ENCODE results near the gene IFNAR2.
A peak's percentile ranks its signal among the peaks of the same experiment; 100 is the strongest.
"Not testable (repeated sequence)": the region's sequence is repeated elsewhere in the genome, so short reads cannot be mapped to it uniquely, and the experiment has no call there.

Gene IFNAR2

GRCh38 chr21:33245289-33245918 lies 15.7 kb downstream of the IFNAR2 start:
- no peak for DNase-seq

- DNase-seq, result no peak
Observed at GRCh38 chr21:33246506-33246905, 16.8 kb downstream of the IFNAR2 start.

GRCh38 chr21:33246963-33247362 lies 17.2 kb downstream of the IFNAR2 start:
- DNase-seq, result no peak

DNA sequence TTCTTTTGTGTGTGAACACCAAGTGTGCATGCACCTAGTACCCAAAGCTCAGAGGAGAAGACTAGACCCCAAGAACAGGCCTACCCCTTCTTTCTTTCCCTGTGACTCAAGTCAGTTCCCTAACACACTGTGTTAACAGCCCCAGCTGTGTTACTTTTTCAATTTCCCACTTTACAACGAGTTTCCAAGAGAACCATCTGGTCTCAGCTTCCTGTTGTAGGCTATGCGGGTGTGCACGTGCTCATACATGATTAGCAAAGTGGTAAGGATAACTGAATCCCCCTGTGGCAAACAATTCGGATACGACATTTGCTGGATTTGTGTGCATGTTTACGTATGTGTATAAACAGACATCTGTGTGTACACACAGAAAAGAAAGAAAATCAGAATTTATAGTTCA lies 17.9 kb downstream of the IFNAR2 start:
- DNase-seq, result no peak

DNA sequence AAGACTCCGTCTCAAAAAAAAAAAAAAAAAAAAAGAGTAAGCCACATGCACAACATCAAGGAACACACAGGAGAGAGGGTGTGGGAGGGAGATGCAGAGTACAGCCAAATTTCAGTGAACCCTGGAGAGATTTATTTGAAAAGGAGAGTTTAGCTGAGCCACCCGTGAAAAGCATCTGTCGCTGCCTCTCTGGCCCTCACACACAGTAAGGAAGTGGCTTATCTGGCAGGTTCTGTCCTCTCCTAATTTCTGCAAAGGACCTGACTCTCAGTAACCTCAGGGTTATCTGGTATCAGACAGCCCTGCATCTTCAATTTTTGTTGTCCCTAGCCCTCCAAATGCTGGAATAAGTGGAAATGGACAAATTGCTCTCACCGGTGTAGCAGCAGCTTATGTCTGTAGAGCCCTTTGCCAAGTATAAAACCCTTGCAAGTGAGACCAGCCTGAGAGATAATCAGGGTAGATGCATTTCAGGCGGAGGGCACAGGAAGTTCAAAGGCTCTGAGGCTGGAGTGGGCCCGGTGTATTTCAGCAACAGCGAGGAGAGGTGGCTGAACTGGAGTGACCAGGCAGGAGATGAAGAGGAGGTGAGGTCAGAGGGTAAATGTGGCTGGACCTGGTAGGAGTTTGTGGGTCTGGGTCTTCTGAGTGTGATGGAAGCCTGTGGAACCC lies 19.7 kb downstream of the IFNAR2 start:
- DNase-seq, result no peak

DNA sequence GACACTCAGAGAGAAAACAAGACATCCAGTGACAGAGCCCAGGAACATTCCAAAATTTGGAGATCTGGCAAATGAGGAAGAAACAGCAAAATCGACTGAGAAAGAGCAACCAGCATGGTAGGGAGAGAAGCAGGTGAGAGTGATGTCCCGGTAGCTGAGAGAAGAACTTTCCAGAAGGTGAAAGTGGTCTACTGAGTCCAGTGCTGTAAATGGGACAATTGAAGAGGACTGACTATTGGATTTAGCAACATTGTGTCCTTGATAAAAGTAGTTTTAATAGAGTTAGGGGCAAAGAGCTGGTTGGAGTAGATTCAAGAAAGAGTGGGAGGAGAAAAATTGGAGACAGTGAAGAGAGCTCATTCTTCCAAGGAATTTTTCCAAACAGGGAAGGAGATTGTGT lies 21.4 kb downstream of the IFNAR2 start:
- DNase-seq, result no peak

GRCh38 chr21:33253382-33253781 lies 23.6 kb downstream of the IFNAR2 start:
- DNase-seq, result not testable (repeated sequence)

- no peak for DNase-seq
Observed at GRCh38 chr21:33254766-33255165, 25.0 kb downstream of the IFNAR2 start.

DNA sequence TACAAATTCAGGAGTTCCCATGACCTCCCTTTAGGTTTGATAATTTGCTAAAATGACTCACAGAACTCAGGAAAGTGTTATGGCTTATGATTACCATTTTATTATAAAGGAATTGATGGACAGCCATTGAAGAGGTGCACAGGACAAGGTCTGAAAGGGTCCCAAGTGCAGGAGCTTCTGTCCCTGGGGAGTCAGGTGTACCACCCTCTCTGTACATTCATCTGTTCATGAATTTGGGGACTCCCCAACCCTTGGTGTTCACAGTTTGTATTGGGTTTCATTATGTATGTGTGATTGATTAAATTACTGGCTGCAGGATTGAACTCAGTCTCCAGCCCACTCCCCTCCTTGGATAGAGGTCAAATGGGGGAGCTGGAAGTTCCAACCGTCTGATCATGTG lies 25.7 kb downstream of the IFNAR2 start:
- no peak for DNase-seq

GRCh38 chr21:33256019-33256418 lies 26.3 kb downstream of the IFNAR2 start:
- no peak for DNase-seq

DNA sequence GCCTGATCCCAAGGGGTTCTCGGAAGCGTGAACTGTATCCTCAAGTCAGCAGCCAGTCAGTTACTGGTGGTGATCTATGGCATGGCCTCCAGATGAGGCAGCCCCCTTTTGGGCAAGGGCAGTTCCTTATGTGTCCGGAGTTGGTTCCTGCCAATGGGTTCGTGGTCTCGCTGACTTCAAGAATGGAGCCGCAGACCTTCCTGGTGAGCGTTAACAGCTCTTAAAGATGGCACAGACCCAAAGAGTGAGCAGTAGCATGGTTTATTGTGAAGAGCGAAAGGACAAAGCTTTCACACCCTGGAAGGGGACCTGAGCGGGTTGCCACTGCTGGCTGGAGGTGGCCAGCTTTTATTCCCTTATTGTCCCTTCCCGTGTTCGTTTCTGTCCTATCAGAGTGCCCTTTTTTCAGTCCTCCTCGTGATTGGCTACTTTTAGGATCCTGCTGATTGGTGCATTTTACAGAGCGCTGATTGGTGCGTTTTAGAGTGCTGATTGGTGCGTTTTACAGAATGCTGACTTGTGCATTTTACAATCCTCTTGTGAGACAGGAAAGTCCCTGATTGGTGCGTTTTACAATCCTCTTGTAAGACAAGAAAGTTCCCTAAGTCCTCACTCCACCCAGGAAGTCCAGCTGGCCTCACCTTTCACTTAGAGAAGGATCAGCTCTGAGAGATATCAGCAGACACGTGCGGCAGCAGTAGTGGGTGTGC lies 27.5 kb downstream of the IFNAR2 start:
- no peak for DNase-seq

DNA sequence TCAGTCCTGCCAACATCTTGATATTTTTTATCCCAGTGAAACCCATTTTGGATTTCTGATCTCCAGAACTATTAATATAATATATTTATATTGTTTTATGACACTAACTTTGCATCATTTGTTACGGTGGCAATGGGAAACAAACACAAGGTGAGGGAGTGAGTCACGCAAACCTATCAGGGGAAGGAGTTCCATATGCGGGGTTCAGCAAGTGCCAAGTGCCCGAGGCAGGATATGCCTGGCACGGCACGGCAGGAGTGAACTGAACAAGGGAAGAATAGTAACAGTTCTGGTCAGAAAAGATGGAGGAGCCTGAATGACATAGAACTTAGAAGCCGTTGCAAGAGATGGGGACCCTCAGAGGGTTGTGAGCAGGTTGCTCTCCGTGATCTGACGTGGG lies 28.7 kb downstream of the IFNAR2 start:
- no peak for DNase-seq

- no peak for DNase-seq
Observed at GRCh38 chr21:33259428-33259827, 29.7 kb downstream of the IFNAR2 start.

DNA sequence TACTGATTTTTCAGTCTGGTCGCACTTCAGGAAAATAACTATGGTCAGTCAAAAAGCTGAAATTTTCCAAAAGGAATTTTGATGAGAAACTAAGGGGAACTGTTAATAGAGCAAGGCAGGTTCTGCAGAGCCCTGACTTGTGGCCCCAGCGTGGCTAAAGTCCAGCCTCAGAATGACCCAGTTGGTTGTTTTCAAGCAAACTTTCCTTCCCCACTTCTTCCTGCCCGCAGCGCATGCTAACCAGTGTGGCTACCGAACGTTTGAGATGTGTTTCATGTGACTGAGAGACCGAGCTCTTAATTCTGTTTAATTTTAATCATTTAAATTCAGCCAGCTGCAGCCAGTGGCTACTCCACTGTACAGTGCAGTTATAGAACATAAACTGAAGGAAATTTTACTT lies 30.3 kb downstream of the IFNAR2 start:
- no peak for DNase-seq

- DNase-seq, result no peak
Observed at GRCh38 chr21:33261635-33262034, 31.9 kb downstream of the IFNAR2 start.

DNA sequence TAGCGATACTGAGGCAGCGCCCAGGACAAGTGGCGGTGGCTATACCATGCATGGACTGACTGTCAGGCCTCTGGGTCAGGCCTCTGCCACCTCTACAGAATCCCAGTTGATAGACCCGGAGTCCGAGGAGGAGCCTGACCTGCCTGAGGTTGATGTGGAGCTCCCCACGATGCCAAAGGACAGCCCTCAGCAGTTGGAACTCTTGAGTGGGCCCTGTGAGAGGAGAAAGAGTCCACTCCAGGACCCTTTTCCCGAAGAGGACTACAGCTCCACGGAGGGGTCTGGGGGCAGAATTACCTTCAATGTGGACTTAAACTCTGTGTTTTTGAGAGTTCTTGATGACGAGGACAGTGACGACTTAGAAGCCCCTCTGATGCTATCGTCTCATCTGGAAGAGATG lies 33.2 kb downstream of the IFNAR2 start:
- DNase-seq, result no peak

- DNase-seq, result no peak
Observed at GRCh38 chr21:33264561-33264960, 34.8 kb downstream of the IFNAR2 start.

DNA sequence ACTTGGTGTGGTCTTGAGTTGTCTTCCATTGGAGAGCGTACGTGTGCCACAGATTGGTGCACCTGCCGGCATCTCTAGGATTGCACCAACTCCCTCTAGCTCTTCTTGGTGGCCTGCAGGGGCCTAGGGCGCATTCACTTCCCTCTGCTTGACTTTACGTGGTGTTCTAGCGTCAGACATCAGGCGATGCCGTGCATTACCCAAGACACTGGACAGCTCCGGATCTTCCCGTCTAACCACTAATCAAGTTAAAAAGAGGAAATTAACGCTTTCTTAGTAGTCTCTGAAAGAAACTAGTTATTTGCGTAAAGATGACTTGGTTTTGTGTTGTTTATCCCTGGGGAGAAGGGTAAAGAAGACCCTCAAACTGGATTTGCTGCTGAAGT lies 35.9 kb downstream of the IFNAR2 start:
- no peak for DNase-seq

DNA sequence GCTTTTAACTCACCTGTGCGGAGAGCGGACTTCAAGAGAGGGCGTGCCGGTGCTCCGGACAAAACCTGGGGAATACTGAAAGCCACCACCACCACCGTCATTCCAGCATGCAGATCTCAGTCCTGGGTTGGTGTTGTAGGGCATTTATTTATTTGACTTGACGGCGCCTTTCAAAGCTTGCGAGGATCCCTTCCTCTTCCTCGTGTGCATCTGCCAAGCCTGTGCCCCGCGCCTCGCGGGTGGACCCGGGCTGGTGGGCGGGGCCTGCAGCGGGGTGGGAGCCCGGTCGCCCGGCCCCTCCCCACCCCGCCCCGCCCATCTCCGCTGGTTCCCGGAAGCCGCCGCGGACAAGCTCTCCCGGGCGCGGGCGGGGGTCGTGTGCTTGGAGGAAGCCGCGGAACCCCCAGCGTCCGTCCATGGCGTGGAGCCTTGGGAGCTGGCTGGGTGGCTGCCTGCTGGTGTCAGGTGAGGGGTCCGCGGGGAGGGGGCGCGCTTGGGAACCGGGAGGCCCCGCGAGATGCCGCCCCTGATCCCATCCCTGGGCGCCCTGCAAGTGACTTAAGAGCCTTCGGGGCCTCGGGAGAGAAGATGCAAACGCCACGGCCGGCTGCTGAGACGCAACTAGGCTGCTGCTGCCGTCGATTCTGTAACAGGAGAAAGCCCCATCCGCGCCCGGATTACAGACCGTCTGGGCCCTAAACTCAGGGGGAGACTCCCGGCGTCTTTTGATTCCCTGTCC lies 36.5 kb downstream of the IFNAR2 start, which contains the start of gene IL10RB:
Gene IL10RB, plus strand, starts transcription at position 318 of the 739 bp plus-strand sequence. Its CDS starts 99 bp downstream, at position 417.
- DNase-seq, result peak; percentile 56

GRCh38 chr21:33266789-33267135 lies 37.0 kb downstream of the IFNAR2 start:
- DNase-seq, result no peak

GRCh38 chr21:33267250-33267649 lies 37.5 kb downstream of the IFNAR2 start:
- no peak for DNase-seq

- DNase-seq, result no peak
Observed at GRCh38 chr21:33268393-33268736, 38.6 kb downstream of the IFNAR2 start.

GRCh38 chr21:33268737-33269441 lies 39.2 kb downstream of the IFNAR2 start:
- DNase-seq, result peak; percentile 89
